Spleen (tissue), 3 donors: ENCODE measurements around the gene TACC3.

Source experiments
- POLR2A ChIP-seq, 3 donors: fragments of 450-650 bp; IDR thresholded peaks; one replicate each; pipeline ENCODE4 v1.5.1; 2017; ENCODE audit warnings: antibody characterized with exemption in 3 of 3, mild to moderate bottlenecking in 1 of 3
- POLR2AphosphoS5 ChIP-seq, 3 donors: sonication (generic); formaldehyde crosslinking; IDR thresholded peaks; one replicate each; pipeline ENCODE4 v1.5.1; 2017; ENCODE audit warnings: antibody characterized with exemption in 3 of 3

DNA sequence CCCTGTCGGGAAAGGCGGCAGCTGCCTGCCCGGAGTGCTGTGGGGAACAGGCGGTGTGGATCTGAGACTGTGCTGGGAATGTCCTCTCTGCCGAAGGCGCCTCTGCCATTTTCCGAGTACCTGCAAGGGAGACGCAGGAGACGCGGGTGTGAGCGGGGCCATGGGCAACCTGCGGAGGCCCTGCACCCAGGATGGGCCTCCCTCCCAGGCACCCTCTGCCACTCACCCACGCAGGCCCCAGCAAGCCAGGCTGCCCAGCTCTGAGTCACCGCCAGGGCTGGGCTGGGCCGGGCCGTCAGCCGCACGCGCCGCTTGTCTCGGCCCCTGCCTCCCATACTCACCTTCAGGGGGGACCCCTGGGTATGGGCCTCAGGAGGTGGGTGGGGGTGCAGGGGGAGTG lies 68.2 kb downstream of the TACC3 start:
- TF ChIP-seq POLR2A (IDR thresholded peaks at IDR 0.05) (no peak), POLR2AphosphoS5 (IDR thresholded peaks at IDR 0.05) (no peak)
